AG09309 (cell line): ENCODE results near the gene PTGES2.
"Not testable (repeated sequence)": the region's sequence is repeated elsewhere in the genome, so short reads cannot be mapped to it uniquely, and the experiment has no call there.

Source experiments
- DNase-seq: peaks from one replicate; pipeline ENCODE4 v3.0.0-alpha.2; 2010; ENCODE audit warnings: low read depth
- H3K4me3 ChIP-seq: 2 replicates; pipeline ENCODE4 v1.5.1; 2011; ENCODE audit warnings: mild to moderate bottlenecking, low read depth, low read length, moderate library complexity; ENCODE audit not compliant: control insufficient read depth
- CTCF ChIP-seq: IDR thresholded peaks from 2 replicates; pipeline ENCODE4 v1.5.1; 2011; ENCODE audit warnings: mild to moderate bottlenecking, low read depth, low read length, inconsistent platforms; ENCODE audit not compliant: insufficient read depth, control insufficient read depth; ENCODE audit errors: missing control alignments

PTGES2 gene

GRCh38 chr9:128080206-128080605 is 47.3 kb downstream of the PTGES2 start:
- no peak overlapping the region for H3K4me3 ChIP-seq
- no peak for TF ChIP-seq CTCF
- DNase-seq, result no peak

GRCh38 chr9:128078504-128079434 is 48.8 kb downstream of the PTGES2 start:
- no peak overlapping the region for H3K4me3 ChIP-seq
- DNase-seq, result no peak
- no peak for TF ChIP-seq CTCF

GRCh38 chr9:128077847-128078503 is 49.6 kb downstream of the PTGES2 start:
- no peak overlapping the region for H3K4me3 ChIP-seq
- TF ChIP-seq CTCF, result no peak

GRCh38 chr9:128073253-128073886 is 54.2 kb downstream of the PTGES2 start:
- no peak overlapping the region for H3K4me3 ChIP-seq
- TF ChIP-seq CTCF, result no peak
- no peak for DNase-seq

More at GRCh38 chr9:128077847-128078503, 49.6 kb downstream of the PTGES2 start:
- no peak for DNase-seq

- peak; percentile 40 for DNase-seq
- no peak overlapping the region for H3K4me3 ChIP-seq
- TF ChIP-seq CTCF, result no peak
Measured at GRCh38 chr9:128072144-128073021, 55.1 kb downstream of the PTGES2 start.

- DNase-seq, result not testable (repeated sequence)
Measured at GRCh38 chr9:128071475-128071874, 56.1 kb downstream of the PTGES2 start.

More at GRCh38 chr9:128071475-128071874, 56.1 kb downstream of the PTGES2 start:
- not testable (repeated sequence) for H3K4me3 ChIP-seq
